NCI-H146 treated with DMSO at 0.1 percent for 48 hours (cell line): ENCODE data around the gene GPR176.
"Not testable (repeated sequence)": the region's sequence is repeated elsewhere in the genome, so short reads cannot be mapped to it uniquely, and the experiment has no call there.

Source experiments
- DNase-seq: peaks from one replicate; lab custom pipeline; 2025; ENCODE audit not compliant: unreplicated experiment; lab: John Stamatoyannopoulos, UW

Gene GPR176

GRCh38 chr15:39814489-39814888 is 105.6 kb downstream of the GPR176 start:
- DNase-seq: no peak

GRCh38 chr15:39812651-39813050 is 107.4 kb downstream of the GPR176 start:
- DNase-seq: not testable (repeated sequence)

GRCh38 chr15:39808909-39809308 is 111.2 kb downstream of the GPR176 start:
- DNase-seq: no peak

- DNase-seq: no peak
Observed at GRCh38 chr15:39807791-39808190, 112.3 kb downstream of the GPR176 start.

- DNase-seq: no peak
Observed at GRCh38 chr15:39804026-39804425, 116.0 kb downstream of the GPR176 start.

- DNase-seq: no peak
Observed at GRCh38 chr15:39803016-39803415, 117.0 kb downstream of the GPR176 start.

GRCh38 chr15:39801641-39802309 is 118.3 kb downstream of the GPR176 start:
- DNase-seq: no peak

- no peak for DNase-seq
Observed at GRCh38 chr15:39799552-39800011, 120.5 kb downstream of the GPR176 start.

GRCh38 chr15:39798382-39798781 is 121.7 kb downstream of the GPR176 start:
- DNase-seq: no peak

- no peak for DNase-seq
Observed at GRCh38 chr15:39797407-39797806, 122.7 kb downstream of the GPR176 start.

- no peak for DNase-seq
Observed at GRCh38 chr15:39796601-39797000, 123.5 kb downstream of the GPR176 start.

- DNase-seq: no peak
Observed at GRCh38 chr15:39795486-39795885, 124.6 kb downstream of the GPR176 start.

- DNase-seq: no peak
Observed at GRCh38 chr15:39794954-39795353, 125.1 kb downstream of the GPR176 start.

GRCh38 chr15:39793923-39794322 is 126.1 kb downstream of the GPR176 start:
- no peak for DNase-seq

- DNase-seq: no peak
Observed at GRCh38 chr15:39792844-39793335, 127.2 kb downstream of the GPR176 start.

- DNase-seq: no peak
Observed at GRCh38 chr15:39792025-39792843, 127.8 kb downstream of the GPR176 start.

- no peak for DNase-seq
Observed at GRCh38 chr15:39789736-39790135, 130.3 kb downstream of the GPR176 start.

- DNase-seq: no peak
Observed at GRCh38 chr15:39788800-39789565, 131.1 kb downstream of the GPR176 start.

- no peak for DNase-seq
Observed at GRCh38 chr15:39788108-39788507, 132.0 kb downstream of the GPR176 start.

- no peak for DNase-seq
Observed at GRCh38 chr15:39787479-39787878, 132.6 kb downstream of the GPR176 start.

- DNase-seq: peak; percentile 11
Observed at GRCh38 chr15:39786447-39787056, 133.5 kb downstream of the GPR176 start.
